EL (cell line): ENCODE data around the gene HIRA.
"Not testable (repeated sequence)": the region's sequence is repeated elsewhere in the genome, so short reads cannot be mapped to it uniquely, and the experiment has no call there.

Experiments
- DNase-seq: peaks from one replicate; pipeline ENCODE4 v3.0.0-alpha.2; 2016

Gene HIRA

DNA sequence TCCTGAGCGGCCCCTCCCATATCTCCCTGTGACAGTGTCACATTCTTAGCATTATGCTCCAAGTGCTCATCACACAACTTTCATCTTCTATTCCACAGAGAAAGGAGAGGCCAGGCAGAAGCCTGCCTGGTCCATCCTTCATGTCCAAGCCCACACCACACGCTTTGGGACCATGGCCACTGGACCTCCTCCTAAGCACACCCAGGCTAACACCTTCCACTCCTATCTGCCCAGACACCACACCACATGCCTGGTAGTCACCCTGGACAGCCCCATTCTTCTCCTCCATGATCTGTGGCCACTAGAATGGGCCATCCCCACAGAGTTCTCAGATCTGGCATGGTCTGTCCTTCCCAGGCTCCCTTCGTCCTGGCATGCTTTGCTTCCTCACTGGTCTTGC, 55.3 kb downstream of the HIRA start:
- no peak for DNase-seq

DNA sequence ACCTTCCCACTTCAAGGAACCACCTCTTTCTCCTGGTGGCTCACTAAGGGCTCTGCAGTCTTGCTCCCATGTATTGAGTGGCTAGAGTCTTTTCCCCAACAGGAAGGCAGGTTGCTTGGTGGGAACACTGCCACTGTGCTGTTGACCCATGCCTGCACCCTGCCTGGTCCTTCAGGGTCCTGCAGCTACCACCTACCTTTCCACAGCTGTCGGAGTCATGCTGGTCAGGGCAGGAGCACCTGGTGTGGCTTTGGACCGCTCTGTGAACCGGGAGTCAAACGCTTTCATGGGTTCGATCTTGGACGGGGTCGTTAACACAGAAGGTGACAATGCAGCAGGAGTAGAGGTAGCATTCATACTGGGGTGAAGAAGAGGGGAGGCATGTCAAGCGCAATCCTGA, 56.1 kb downstream of the HIRA start:
- DNase-seq = no peak

DNA sequence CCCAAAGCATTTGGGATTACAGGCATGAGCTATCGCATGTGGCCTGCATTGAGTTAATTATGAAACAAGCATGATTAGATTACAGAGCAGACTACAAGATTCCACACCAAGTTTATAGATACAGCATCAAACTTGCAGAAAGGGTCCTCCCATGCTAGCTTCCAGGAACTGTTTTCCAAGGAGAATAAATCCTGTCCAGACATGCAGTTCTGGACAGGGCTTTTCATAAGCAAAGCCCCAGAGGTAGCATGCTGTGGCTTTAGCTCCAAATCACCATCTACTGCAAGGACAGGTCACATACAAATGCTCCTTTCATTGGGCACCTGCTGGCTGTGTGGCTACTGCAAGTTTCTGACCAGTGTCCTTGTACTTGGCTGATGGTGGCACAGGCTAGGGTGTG, 57.1 kb downstream of the HIRA start:
- no peak for DNase-seq

DNA sequence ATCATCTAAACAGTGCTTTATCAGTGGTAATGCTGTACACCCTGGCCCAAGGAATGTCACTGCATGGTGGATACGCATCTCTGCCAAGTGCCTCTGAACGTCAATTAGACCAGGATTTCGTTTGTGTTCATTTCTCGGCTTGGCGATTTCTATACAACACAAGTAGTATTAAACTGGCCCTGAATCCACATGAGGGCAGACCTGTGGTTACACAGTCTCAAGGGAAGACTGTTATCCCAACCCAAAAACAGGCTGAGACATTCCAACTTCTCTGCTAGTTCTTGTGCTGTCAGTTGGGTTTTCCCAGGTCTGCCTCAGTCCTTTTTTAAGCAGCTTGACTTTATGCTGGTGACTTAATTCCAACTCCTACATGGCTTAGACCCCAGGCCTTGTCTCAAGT, 58.1 kb downstream of the HIRA start:
- DNase-seq = no peak

GRCh38 chr22:19371893-19372292, 59.6 kb downstream of the HIRA start:
- no peak for DNase-seq

- DNase-seq = no peak
Observed at GRCh38 chr22:19368876-19369275, 62.7 kb downstream of the HIRA start.

- DNase-seq = no peak
Observed at GRCh38 chr22:19367763-19368367, 63.7 kb downstream of the HIRA start.

GRCh38 chr22:19363541-19363940, 68.0 kb downstream of the HIRA start:
- not testable (repeated sequence) for DNase-seq

DNA sequence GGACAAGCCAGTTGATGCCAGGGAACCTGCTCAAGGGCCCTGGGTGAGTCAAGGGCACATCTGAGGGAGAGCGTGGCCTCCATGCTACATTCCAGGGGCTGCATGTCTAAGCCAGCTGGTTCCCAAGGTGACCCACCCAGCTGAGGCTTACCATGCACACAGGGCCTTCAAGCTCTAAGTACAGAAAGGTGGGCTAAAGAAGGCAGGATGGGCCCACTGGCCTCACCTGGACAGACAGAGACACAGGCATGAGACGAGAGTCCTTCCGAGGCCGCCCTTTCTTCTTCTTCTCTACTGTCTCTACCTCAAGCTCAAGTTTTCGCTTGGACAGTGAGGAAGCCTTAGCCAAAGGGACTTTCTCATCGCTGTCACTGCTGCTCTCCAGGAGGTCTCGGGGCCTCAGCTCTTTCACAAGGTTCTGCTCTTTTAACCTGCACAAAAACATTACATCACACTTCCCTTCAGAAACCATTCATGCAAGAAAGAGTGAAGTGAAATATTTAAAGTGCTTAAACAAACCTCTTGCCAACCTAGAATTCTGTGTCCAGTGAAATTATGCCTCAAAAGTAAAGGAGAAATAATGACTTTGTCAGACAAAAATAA, 69.9 kb downstream of the HIRA start:
- no peak for DNase-seq

GRCh38 chr22:19360862-19361261, 70.7 kb downstream of the HIRA start:
- no peak for DNase-seq

DNA sequence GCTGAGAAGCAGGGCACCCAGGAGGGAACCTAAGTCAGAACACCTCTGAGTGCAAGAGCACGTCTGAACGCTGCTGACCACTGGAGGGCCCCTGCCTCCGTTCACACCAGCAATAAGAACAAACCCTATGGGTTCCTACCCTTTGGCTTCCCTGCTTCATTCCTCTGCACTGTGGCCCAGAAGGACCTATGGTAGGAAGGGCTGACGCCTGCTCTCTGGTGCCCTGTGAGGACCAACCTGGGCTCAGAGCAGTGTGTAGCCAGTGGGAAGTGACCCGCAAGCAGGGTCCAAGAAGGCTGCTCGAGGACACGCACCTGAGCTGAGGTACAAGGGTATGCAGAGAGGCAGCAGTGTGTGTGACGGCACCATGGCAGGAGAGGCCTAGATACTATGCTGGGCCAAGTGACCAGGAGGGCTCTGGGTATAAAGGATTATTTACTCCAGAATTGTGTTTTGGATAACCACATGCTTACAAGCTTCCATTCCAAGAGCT, 71.2 kb downstream of the HIRA start:
- no peak for DNase-seq

- no peak for DNase-seq
Observed at GRCh38 chr22:19359554-19360299, 71.8 kb downstream of the HIRA start.

GRCh38 chr22:19358703-19359553, 72.6 kb downstream of the HIRA start:
- no peak for DNase-seq

DNA sequence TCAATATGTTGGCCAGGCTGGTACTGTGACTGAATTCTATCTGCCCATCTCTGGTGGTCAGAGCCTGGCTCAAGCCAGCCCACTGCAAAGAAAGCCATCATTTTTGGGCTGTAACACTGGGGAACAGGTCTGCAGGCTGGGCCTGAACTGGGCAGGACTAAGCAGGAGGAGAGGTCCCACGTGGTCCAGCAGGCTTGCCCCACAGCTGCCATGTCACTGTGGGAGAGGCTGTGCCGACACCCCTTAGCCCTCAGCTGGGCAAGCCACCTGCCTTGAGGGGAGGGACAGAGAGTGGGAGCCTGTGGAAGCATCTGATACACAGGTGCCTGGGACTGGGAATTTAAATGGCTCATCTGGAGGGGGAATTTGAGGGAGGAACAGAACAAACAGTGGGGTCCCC, 73.3 kb downstream of the HIRA start:
- DNase-seq = no peak

DNA sequence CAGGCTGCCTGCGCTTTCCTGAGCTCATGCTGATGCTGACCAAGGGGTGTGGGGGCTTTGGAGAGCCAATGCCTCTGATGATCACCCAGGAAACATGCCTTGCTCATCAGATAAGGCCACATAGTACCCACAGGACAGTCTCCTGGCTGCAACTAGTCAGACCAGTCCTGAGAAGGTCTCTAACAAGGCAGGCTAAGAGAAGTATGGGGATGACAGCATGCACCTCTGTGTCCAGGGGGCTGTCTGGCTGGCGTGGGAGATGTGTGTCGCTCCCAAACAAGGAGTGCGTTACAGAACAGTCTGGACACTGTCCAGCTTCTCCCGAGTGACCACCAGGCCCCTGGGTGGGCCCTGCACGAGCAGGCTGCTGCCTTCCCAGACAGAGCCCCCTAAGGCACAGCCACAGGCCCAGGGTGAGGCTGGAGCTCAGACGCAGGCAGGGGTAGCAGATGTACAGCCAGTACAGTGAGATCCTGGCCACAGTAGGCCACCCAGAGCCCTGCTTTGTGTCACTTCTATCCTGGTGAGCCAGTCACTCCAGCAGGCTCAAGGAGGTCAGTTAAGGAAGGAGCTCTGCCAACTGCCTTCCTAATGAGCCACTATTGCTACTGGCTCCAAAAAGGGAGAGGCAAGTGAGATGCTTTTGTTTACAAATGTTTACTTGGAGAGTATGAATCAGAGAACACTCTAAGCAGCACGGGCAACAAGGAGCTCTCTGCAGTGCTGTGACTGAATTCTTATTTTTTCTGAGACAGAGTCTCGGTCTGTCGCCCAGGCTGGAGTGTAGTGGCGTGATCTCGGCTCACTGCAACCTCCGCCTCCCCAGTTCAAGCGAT, 74.0 kb downstream of the HIRA start:
- DNase-seq = no peak

DNA sequence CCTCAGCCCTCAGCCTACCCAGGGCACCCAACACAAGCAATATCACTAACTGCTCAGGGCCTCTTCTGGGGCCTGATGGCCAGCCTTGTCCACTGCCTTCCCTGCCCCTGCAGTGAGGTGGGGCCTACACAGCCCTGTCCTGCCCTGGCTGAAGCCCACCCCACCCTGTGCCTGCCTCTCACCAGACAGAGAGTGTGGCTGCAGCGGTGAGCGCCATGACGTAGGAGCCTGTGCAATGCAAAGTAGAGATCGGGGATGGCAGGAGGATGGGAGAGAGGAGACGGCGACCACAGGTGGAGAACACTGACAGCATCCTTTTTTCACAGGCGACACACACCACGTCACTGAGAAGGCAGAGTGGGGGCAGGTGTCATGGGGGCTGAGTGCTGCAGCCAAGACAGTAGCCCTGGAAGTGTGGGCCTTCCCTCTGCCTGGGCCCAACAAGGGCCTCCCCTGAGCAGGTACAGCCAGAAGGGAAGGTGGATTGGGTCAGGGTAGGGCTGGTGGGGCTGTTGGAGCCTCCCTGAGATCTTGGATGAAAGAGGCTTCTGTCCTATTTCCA, 74.7 kb downstream of the HIRA start:
- DNase-seq = no peak

GRCh38 chr22:19355413-19356157, 75.9 kb downstream of the HIRA start:
- no peak for DNase-seq

GRCh38 chr22:19354201-19354600, 77.3 kb downstream of the HIRA start:
- no peak for DNase-seq

GRCh38 chr22:19353363-19354131, 78.0 kb downstream of the HIRA start:
- DNase-seq = no peak

- no peak for DNase-seq
Observed at GRCh38 chr22:19352766-19353165, 78.8 kb downstream of the HIRA start.
